Stimulated activated CD8-positive, alpha-beta memory T cell treated with anti-CD3 and anti-CD28 coated beads, Interleukin-2, amount 100 ng/mL, for 48 hours (primary cell): Measurements from ENCODE around the gene RCOR3.
A peak's percentile ranks its signal among the peaks of the same experiment; 100 is the strongest.
"Not testable (repeated sequence)": the region's sequence is repeated elsewhere in the genome, so short reads cannot be mapped to it uniquely, and the experiment has no call there.

ENCODE experiments used
- DNase-seq, 2 donors: peaks; one replicate each; pipeline ENCODE4 v3.0.0-alpha.2; 2020; ENCODE audit warnings: low read depth in 2 of 2

RCOR3 gene

DNA sequence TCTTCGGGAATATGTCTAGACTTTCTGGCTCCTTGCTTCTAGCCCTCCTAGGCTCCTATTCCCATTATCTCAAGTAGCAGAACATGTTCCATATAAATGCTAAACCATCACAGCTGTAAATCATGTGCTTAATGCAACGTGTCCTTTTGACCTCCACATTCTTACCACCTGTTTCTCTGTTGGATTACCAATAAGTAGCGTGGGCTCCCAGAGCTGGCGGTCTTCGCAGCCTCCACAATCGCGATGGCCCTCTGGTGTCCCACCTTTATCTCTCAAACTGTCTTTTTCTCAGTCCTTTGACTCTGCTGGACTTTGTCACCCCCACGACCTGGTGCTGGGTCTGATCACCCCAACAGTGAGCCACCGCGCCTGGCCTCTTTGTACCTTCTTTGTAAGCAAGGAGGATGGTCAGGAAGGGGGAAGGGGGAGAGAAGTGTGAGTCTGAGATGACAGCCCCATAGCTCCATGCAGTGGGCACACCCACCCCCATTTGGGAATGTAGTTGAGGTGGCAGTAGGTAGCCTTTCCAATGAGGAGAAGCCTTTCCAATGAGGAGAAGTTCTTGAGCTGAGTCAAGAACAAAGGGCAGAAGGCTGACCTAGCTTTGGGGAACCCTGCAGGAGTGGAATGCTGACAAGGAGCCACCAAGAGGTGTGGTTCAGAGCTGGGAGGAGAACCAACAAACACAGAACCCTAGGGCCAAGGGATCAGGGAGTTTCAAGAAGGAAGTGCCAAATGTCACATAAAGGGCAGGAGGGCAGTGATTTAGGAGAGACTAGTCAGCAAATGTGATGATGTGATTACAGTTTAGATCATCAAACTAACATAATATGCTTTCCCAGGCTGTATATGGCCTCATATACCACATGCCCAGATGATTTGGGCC, 81.7 kb downstream of the RCOR3 start:
- DNase-seq, result no peak

GRCh38 chr1:211341999-211342398, 82.8 kb downstream of the RCOR3 start:
- DNase-seq, result no peak

DNA sequence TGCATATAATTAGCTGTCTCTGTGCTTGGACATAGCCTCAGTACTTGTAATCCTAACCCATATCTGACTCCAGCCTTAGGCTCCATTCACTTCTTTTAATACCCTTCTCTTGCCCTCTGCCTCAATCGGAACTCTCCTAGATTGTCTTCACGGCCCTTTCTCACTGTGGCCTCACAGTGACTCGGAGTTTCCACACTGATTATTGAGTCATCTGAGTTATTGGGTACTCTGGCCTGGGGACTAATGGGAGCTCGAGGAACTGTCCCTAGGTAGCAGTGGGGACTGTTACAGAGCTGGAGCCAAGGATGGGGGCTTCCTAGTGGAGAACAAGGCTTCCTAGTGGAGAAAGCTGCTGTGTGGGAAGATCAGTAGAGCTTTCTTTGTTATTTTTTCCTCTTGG, 84.4 kb downstream of the RCOR3 start:
- no peak for DNase-seq

DNA sequence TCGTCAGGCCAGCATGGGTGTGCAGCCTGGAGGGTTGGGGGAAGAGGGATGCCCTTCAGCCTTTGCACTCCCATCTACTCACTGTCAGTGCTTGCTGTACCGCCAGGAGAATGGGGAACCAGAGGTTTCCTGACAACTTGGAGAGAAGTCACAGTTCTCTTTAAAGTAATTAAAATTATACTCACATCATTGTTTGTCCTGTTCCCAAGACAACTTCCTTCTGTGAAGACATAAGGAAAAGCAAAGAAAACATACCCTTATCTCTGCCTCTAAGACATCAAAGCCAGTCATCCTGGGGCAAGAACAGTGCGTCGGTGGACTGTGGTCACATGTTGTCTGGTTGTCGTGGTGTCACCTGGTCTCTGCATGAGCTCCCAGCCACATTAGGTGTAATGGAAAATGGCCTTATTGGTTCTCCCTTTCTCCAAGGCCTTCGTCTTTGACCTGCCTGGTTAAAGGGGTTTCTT, 85.0 kb downstream of the RCOR3 start:
- no peak for DNase-seq

- DNase-seq, result no peak
These were observed 86.6 kb downstream of the RCOR3 start for GRCh38 chr1:211345719-211346118.

DNA sequence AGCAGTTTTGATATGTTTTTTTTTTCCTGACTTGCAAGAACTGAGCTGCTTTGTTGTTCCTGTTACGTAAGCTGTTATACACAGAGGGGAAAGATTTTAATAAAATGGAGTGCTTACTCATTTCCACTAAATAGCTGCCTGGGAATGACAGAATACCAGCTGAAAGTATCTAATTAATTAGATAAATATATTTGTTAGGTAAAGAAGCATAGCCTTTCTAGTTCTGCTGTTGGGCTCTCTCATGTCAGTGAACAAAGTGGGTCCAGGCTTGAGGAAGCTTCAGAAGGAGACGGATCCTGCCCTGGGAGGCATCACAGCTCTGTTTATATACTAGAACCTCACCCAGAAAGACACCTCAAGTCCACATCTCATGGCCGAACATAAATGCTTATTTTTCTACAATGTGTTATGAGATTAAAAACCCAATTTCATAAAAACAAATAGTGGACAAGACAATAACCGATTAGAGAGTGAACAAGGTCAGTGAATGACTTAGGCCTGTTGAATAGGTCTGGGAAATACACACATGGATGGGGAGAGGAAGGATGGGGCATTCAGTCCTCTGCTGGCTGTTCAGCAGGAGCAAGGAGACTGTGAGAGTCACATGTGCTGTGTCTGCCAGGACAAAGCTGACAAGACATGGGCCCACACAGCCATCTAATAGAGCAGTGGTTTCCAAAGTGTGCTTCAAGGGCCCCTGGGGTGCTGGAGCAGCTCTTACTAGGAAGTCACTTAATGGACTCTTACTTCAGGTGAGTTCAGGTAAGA, 88.1 kb downstream of the RCOR3 start:
- DNase-seq, result no peak

DNA sequence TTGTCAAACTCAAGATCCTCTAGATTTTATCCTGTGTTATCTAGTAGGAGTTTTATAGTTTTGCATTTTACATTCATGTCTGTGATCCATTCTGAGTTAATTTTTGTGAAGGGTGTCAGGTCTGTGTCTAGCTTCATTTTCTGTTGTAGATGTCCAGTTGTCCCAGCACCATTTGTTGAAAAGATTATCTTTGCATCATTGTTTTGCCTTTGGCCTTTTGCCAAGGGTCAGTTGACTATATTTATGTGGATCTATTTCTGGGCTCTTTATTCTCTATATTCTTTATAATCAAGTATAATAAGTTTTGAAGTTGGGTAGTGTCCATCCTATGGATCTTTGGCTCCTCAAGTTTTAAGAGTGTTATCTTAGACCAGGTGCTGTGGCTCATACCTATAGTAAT, 89.4 kb downstream of the RCOR3 start:
- no peak for DNase-seq

GRCh38 chr1:211349741-211350140, 90.6 kb downstream of the RCOR3 start:
- no peak for DNase-seq

- not testable (repeated sequence) for DNase-seq
These were observed 92.9 kb downstream of the RCOR3 start for GRCh38 chr1:211352055-211352454.

DNA sequence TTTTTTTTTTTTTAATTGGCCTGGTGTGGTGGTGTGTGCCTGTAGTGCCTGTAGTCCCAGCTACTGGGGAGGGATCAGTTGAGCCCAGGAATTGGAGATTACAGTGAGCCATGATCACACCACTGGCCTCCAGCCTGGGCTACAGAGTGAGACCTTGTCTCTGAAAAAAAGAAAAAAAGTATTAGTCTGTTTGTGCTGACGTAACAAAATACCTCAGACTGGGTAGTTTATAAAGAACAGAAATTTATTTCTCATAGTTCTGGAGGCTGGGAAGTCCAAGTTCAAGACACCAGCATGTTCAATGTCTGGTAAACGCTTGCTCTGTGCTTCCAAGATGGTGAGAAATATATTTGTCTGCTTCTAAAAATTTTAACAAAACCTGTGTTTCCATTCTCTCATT, 93.3 kb downstream of the RCOR3 start:
- DNase-seq, result no peak

- DNase-seq, result peak in 1 of 2 donors; percentile 43
These were observed 93.9 kb downstream of the RCOR3 start for GRCh38 chr1:211352985-211353515.

- no peak for DNase-seq
These were observed 94.5 kb downstream of the RCOR3 start for GRCh38 chr1:211353562-211354212.

GRCh38 chr1:211355873-211356272, 96.7 kb downstream of the RCOR3 start:
- no peak for DNase-seq

- no peak for DNase-seq
These were observed 97.7 kb downstream of the RCOR3 start for GRCh38 chr1:211356723-211357407.

DNA sequence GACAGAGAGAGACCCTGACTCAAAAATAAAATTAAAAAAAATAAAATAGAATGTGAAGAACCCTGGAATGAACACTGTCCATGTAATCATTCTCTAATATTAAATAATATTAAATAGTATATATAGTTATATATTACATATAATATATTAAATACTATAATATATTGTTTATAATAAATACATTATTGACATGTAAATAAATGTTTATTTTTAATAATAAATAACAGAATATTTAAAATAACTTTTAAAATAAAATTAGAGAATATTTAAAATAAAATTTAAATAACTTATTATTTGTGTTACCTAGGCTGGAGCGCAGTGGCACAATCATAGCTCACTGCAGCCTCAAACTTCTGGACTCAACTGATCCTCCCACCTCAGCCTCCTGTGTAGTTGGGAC, 99.5 kb downstream of the RCOR3 start:
- no peak for DNase-seq

GRCh38 chr1:211359876-211360275, 100.7 kb downstream of the RCOR3 start:
- no peak for DNase-seq

DNA sequence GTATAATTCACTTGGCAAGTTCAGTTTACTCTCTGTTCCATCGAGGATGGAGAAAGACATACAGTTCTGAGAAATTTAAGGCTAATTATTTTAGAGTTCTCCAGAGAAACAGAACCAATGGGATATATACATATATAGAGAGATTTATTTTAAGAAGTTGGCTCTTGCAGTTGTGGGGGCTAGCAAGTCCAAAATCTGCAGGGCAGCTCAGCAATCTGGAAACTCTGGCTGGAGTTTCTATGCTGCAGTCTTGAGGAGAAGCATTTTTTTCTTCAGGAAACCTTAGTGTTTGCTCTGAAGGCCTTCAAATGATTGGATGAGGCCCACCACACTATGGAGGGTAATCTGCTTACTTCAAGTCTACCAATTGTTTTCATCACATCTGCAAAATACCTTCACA, 102.0 kb downstream of the RCOR3 start:
- DNase-seq, result no peak
